Natural killer cell (primary cell): Measurements from ENCODE around the gene PAK6. TPM values are rescaled to one million over a fixed set of nuclear protein-coding genes. Genes with fewer than 3 reads are reported as not detected.

Experiments used
- ATAC-seq, 3 donors: fragments of 150-1000 bp in 2 of 3; fragments of 200-7000 bp in 1 of 3; cut with Tn5 transposase; 1 replicate in 1 of 3; 2 replicates in 2 of 3; pipeline ENCODE4 v1.10.0; 2021; ENCODE audit warnings: mild to moderate bottlenecking in 2 of 3, moderate library complexity in 2 of 3
- DNase-seq, 2 donors: peaks; one replicate each; pipeline versions ENCODE4 v3.0.0 to v3.0.0-alpha.2; 2013 to 2021; ENCODE audit warnings: mixed read lengths in 1 of 2
- H3K27ac ChIP-seq: one replicate; pipeline ENCODE4 v1.5.1; 2013; ENCODE audit warnings: mild to moderate bottlenecking, low read length
- H3K27me3 ChIP-seq: one replicate; pipeline ENCODE4 v1.6.1; 2013; ENCODE audit warnings: low read length; ENCODE audit not compliant: control insufficient read depth, insufficient read depth
- H3K36me3 ChIP-seq: one replicate; pipeline ENCODE4 v1.6.1; 2013; ENCODE audit warnings: low read length; ENCODE audit not compliant: control insufficient read depth, insufficient read depth
- H3K4me1 ChIP-seq: one replicate; pipeline ENCODE4 v1.6.1; 2013; ENCODE audit warnings: low read length; ENCODE audit not compliant: control insufficient read depth, insufficient read depth
- H3K4me3 ChIP-seq: one replicate; pipeline ENCODE4 v1.5.1; 2013; ENCODE audit warnings: low read length
- H3K9me3 ChIP-seq: one replicate; pipeline ENCODE4 v1.6.1; 2013; ENCODE audit warnings: low read length; ENCODE audit not compliant: control insufficient read depth, insufficient read depth
- H3K27ac Mint-ChIP-seq, 2 donors: one replicate each; pipeline ENCODE4 v1.8.0; 2022; ENCODE audit warnings: mild to moderate bottlenecking in 2 of 2, mixed read lengths in 2 of 2, moderate library complexity in 1 of 2
- H3K27me3 Mint-ChIP-seq, 2 donors: one replicate each; pipeline ENCODE4 v1.8.0; 2022; ENCODE audit warnings: low read depth in 2 of 2, mixed read lengths in 2 of 2
- H3K36me3 Mint-ChIP-seq: one replicate; pipeline ENCODE4 v1.8.0; 2022; ENCODE audit warnings: mixed read lengths
- H3K4me1 Mint-ChIP-seq, 2 donors: one replicate each; pipeline ENCODE4 v1.8.0; 2022; ENCODE audit warnings: mixed read lengths in 2 of 2
- H3K4me3 Mint-ChIP-seq: one replicate; pipeline ENCODE4 v1.8.0; 2022; ENCODE audit warnings: mild to moderate bottlenecking, moderate library complexity, mixed read lengths
- H3K9me3 Mint-ChIP-seq, 2 donors: one replicate each; pipeline ENCODE4 v1.8.0; 2022; ENCODE audit warnings: mixed read lengths in 2 of 2
- CTCF ChIP-seq: fragments of 200-600 bp; IDR thresholded peaks from one replicate; pipeline ENCODE4 v1.8.0; 2022; ENCODE audit warnings: antibody characterized with exemption
- WGBS: methylation state at CpG from one replicate; pipeline ENCODE4 v1.1.7; 2013; ENCODE audit warnings: missing lambda C conversion rate; ENCODE audit not compliant: insufficient coverage; 5-methylcytosine and 5-hydroxymethylcytosine counted together
- intact Hi-C: fragments of 100-400 bp; cut with micrococcal nuclease; formaldehyde crosslinking; loops from one replicate; pipeline ENCODE4 v1.14.2; 2022
- total RNA-seq, 4 donors: library from RNA; stranded (reverse); fragments of 120-200 nt in 1 of 4; gene quantifications; one replicate each; pipeline versions ENCODE4 v1.2.3 to v1.2.4, GENCODE V29; 2013 to 2022

The PAK6 gene
- total RNA-seq, 3 donors from 2014 or later (not counting 1 experiment from before 2014, with no cell fraction given): 7.6 to 10.9 (median 7.9) TPM

- no peaks in the 10 kb centered on the region for H3K36me3 Mint-ChIP-seq
- WGBS: 83% methylated on average over 3 of the region's 3 CpGs
- Histone ChIP-seq H3K4me1 (peaks cover 31% of the 10 kb centered on the region), H3K9me3 (no peaks in the 10 kb centered on the region), H3K36me3 (no peaks in the 10 kb centered on the region), H3K27ac (no peak overlapping the region), H3K4me3 (no peak overlapping the region), H3K27me3 (no peaks in the 10 kb centered on the region)
- DNase-seq: no peak
- H3K4me1 Mint-ChIP-seq: peaks cover 45 to 51% of the 10 kb centered on the region in 2 donors
- ATAC-seq: no peak
- TF ChIP-seq CTCF: no peak
- H3K27me3 Mint-ChIP-seq: no peaks in the 10 kb centered on the region
- H3K9me3 Mint-ChIP-seq: no peaks in the 10 kb centered on the region
- no peak overlapping the region for H3K4me3 Mint-ChIP-seq
- intact Hi-C loops: no loop called here
- H3K27ac Mint-ChIP-seq: no peak overlapping the region
Measured at GRCh38 chr15:40316931-40317330, 78.1 kb downstream of the PAK6 start.

DNA sequence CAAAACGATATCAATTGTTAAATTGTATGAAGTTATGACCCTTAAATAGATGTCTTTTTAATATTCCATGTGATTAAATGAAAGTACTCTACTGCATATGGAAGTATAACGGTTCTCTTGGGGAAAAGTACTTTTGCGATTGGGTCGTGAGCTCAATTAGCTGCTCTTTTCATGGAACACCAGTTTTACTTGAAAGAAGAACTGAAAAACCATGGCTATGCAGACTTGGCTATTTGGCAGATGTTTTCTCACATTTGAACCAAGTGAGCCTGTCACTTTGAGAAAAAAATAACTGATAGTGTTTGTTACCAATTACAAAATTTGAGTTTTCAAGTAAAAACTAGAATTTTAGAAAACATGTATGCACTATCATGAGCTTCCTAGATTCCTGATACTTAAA lies 78.7 kb downstream of the PAK6 start:
- H3K9me3 ChIP-seq: no peaks in the 10 kb centered on the region
- ATAC-seq (no peak), DNase-seq (no peak)
- Mint-ChIP-seq H3K4me3 (no peak overlapping the region), H3K27ac (no peak overlapping the region), H3K4me1 (peaks cover 39 to 51% of the 10 kb centered on the region in 2 donors), H3K9me3 (no peaks in the 10 kb centered on the region), H3K27me3 (no peaks in the 10 kb centered on the region), H3K36me3 (no peaks in the 10 kb centered on the region)
- H3K4me3 ChIP-seq: no peak overlapping the region
- H3K4me1 ChIP-seq: peaks cover 30% of the 10 kb centered on the region
- no peaks in the 10 kb centered on the region for H3K36me3 ChIP-seq
- TF ChIP-seq CTCF: no peak
- WGBS: 84% methylated on average over 3 of the region's 4 CpGs
- intact Hi-C loops: no loop called here
- no peaks in the 10 kb centered on the region for H3K27me3 ChIP-seq
- H3K27ac ChIP-seq: no peak overlapping the region

DNA sequence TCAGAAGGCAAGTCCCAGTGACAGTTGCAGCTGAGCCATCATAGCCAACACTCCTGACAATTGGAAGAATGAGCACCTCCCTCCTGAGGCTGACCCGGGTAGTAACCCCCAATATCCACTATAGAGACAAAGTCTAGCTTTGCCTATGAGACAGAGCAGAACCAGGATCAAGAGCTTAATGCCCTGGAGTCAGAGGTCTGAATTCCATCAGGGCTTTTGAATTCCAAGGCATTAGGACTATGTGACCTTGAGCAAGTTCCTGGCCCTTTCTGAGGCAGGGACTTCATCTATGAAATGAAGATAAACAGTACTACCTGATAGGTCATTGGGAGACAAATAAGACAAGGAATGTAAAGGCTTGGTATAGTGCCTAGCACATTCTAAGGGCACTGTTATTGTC lies 81.5 kb downstream of the PAK6 start:
- Histone ChIP-seq H3K27me3 (no peaks in the 10 kb centered on the region), H3K4me3 (no peak overlapping the region), H3K27ac (no peak overlapping the region), H3K36me3 (no peaks in the 10 kb centered on the region), H3K4me1 (peaks cover 22% of the 10 kb centered on the region), H3K9me3 (no peaks in the 10 kb centered on the region)
- 100% methylated on average over 1 of the region's 1 CpG for WGBS
- intact Hi-C loops: no loop called here
- DNase-seq (no peak), ATAC-seq (no peak)
- peaks cover 28 to 41% of the 10 kb centered on the region in 2 donors for H3K4me1 Mint-ChIP-seq
- no peaks in the 10 kb centered on the region for H3K27me3 Mint-ChIP-seq
- H3K4me3 Mint-ChIP-seq: no peak overlapping the region
- H3K9me3 Mint-ChIP-seq: no peaks in the 10 kb centered on the region
- no peak for TF ChIP-seq CTCF
- no peak overlapping the region for H3K27ac Mint-ChIP-seq
- H3K36me3 Mint-ChIP-seq: no peaks in the 10 kb centered on the region

DNA sequence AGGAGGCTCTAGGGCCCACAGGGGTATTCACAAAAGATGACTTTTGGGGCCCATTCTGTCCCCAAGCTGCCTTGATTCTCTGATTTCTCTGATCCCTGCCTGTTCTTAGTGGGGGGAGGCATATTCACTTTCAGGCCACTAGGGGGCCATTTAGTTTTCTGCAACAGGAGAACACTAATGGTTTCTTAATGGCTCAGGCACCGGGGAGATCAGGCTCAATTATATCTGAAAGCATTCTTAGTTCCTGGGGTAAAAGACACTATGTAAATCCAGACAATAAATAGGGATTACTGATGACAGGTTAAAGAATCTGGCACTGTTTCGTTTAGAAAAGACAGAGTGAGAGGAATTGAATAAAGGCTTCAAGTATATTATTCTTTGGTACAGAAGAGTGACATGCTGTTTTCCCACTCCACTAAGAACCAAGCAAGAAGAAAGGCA lies 82.1 kb downstream of the PAK6 start:
- H3K27me3 ChIP-seq: no peaks in the 10 kb centered on the region
- H3K27ac ChIP-seq: no peak overlapping the region
- H3K27me3 Mint-ChIP-seq: no peaks in the 10 kb centered on the region
- H3K4me3 ChIP-seq: no peak overlapping the region
- intact Hi-C loops: loop anchor here (1.0 kb wide), 1 partner anchor 13 kb away; no protein-coding TSS in a partner anchor
- peaks cover 23% of the 10 kb centered on the region for H3K4me1 ChIP-seq
- WGBS: 0% methylated on average over 2 of the region's 2 CpGs
- H3K36me3 ChIP-seq: no peaks in the 10 kb centered on the region
- peaks cover 24 to 37% of the 10 kb centered on the region in 2 donors for H3K4me1 Mint-ChIP-seq
- H3K36me3 Mint-ChIP-seq: no peaks in the 10 kb centered on the region
- H3K27ac Mint-ChIP-seq: peak overlapping the region; percentile 41 to 64
- peak; percentile 88 for TF ChIP-seq CTCF
- peak in 1 of 2 donors; percentile 82 for DNase-seq
- peak overlapping the region; percentile 78 for H3K4me3 Mint-ChIP-seq
- H3K9me3 ChIP-seq: no peaks in the 10 kb centered on the region
- ATAC-seq: peak in 2 of 3 donors; percentile 17 to 29
- no peaks in the 10 kb centered on the region for H3K9me3 Mint-ChIP-seq
